Epithelial cell of esophagus (primary cell): Measurements from ENCODE around the gene OR2J2.
A peak's percentile ranks its signal among the peaks of the same experiment; 100 is the strongest.
"Not testable (repeated sequence)": the region's sequence is repeated elsewhere in the genome, so short reads cannot be mapped to it uniquely, and the experiment has no call there.

Experiments
- DNase-seq: peaks from one replicate; pipeline ENCODE4 v3.0.0; 2010; ENCODE audit warnings: low read depth
- H3K4me3 ChIP-seq: 2 replicates; pipeline ENCODE4 v1.5.1; 2011; ENCODE audit warnings: mild to moderate bottlenecking, low read length, control low read depth
- TF ChIP-seq, protein P1 (sequence below): IDR thresholded peaks from 2 replicates; pipeline ENCODE4 v1.5.1; 2011; ENCODE audit warnings: low read depth, mild to moderate bottlenecking, low read length, control low read depth, inconsistent platforms; ENCODE audit not compliant: insufficient read depth; ENCODE audit errors: missing control alignments

The OR2J2 gene

DNA sequence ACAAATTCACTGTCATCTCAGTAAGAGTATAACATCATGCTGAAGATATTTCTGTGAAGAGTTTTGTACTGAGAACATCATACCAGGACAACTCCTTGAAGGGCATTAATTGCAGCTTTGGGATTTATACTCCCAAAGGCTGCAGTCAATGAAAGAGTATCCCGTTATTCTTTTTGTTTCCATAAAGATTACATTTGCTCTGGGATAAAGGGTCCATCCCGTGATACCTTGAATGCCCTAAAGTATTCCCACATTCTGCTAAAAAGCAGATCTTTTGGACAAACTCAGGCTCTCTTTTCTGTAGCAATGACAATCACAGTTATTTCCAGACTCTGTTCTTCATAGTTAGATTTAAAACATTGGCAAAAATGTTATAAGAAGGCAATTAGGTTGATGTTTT lies at the start of gene OR2J2:
Gene OR2J2, plus strand, starts transcription at position 301 of the 400 bp plus-strand sequence. CDS start 2,729 bp downstream, outside the sequence.
- not testable (repeated sequence) for DNase-seq, H3K4me3 ChIP-seq

DNA sequence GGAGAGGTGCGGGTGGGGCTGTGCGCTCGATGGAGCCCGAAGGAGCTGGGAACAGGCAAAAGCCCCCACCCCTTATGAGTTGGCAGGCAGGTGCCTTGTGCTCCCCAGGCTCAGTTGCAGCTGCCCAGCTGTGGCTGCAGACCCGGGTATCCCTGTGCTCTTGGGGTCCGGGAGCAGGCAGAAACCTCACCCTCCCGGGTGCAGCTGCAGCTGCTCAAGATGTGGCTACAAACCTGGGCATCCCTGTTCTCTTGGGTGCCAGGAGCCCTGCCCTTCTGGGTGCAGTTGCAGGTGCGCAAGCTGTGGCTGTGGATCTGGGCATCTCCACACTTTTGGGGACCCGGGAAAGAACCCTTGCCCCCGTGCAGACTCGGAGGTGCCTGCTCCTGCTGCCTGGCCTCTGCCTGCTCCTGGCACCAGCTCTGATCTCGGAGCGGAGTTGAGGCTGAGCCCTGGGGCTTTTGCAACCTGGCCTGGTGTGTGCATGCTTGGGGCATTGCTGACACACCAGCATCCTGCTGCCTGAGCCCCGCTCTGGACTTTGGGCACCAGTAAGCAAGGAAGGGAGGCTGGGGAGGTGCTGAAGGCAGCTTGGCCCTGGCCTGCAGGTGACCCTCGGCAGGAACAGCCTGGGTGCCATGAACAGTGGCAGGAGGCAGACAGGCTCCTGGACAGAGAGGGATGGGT lies 41.2 kb upstream of the OR2J2 start:
- no peak overlapping the region for H3K4me3 ChIP-seq
- no peak for DNase-seq
- TF ChIP-seq, protein P1, sequence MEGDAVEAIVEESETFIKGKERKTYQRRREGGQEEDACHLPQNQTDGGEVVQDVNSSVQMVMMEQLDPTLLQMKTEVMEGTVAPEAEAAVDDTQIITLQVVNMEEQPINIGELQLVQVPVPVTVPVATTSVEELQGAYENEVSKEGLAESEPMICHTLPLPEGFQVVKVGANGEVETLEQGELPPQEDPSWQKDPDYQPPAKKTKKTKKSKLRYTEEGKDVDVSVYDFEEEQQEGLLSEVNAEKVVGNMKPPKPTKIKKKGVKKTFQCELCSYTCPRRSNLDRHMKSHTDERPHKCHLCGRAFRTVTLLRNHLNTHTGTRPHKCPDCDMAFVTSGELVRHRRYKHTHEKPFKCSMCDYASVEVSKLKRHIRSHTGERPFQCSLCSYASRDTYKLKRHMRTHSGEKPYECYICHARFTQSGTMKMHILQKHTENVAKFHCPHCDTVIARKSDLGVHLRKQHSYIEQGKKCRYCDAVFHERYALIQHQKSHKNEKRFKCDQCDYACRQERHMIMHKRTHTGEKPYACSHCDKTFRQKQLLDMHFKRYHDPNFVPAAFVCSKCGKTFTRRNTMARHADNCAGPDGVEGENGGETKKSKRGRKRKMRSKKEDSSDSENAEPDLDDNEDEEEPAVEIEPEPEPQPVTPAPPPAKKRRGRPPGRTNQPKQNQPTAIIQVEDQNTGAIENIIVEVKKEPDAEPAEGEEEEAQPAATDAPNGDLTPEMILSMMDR = no peak

DNA sequence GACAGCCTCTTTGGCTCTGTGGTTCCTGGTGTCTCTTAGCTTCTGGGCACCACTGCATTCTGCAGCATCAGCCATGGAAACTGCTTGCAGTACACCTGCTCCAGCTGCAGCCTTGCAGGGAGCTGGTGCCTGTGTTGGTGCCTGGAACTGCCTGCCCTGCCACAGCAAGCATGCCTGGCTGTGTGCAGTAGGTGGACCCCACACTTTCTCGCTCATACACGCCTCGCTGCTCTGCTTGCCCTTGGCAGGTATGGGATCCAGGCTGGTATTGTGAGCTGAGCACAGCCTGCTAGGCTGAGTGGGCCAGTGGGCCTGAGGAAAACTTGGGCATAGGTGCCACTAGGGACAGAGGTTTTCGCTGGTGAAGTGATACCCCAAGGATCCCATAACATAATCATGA lies 40.1 kb upstream of the OR2J2 start:
- H3K4me3 ChIP-seq = no peak overlapping the region
- DNase-seq = no peak
- TF ChIP-seq, protein P1 = no peak

DNA sequence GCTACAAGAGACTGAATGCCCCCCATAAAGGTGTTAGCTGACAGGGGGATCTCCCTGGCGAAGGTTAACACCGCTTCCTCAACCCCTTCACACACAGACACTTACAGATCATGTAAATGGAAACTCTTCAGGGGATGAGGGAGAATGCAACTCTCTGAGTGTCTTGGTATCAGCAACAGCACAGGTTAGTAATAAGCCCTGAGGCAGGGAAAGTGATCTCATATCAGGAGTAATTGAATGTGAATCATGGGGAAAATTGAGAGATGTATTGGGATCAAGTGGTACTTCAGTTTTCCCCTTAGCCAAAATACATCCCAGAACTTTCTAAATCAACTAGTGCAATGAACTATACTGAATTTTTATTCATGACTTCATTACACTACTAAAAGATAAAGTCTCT lies 39.0 kb upstream of the OR2J2 start:
- peak; percentile 73 for DNase-seq
- TF ChIP-seq, protein P1 = no peak
- H3K4me3 ChIP-seq = no peak overlapping the region

DNA sequence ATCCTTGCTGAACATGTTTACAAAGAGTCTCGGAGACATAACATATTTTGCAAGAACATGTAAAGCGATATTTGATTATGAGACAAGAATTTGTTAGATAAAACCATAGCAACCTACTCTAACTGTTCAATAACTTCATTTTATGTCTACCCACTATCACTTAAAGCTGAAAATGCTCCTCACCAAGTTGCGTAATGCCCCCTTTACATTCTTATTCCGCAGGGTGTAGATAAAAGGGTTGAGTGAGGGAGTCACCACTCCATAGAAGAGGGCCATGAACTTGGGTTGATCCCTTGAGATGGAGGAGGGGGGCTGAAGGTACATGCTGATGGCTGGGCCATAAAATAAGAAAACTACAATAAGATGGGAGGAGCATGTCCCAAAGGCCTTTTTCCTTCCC lies 33.0 kb upstream of the OR2J2 start:
- H3K4me3 ChIP-seq = no peak overlapping the region
- TF ChIP-seq, protein P1 = no peak
- DNase-seq = no peak

DNA sequence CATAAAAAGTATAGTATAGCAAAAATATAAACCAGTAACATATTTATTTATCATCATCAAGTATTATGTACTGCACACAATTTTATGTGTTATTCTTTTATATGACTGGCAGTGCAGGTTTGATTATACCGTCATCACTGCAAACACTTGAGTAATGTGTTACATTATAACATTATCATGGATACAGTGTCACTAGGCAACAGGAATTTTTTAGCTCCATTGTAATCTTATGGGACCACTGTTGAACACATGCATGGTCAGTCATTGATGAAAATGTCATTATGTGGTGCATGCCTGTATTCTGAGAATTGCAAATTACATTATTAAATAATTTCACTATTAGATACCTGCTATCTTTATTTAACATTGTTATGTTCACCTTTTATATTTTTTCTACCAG lies 29.1 kb upstream of the OR2J2 start:
- no peak for DNase-seq
- TF ChIP-seq, protein P1 = no peak
- H3K4me3 ChIP-seq = no peak overlapping the region

DNA sequence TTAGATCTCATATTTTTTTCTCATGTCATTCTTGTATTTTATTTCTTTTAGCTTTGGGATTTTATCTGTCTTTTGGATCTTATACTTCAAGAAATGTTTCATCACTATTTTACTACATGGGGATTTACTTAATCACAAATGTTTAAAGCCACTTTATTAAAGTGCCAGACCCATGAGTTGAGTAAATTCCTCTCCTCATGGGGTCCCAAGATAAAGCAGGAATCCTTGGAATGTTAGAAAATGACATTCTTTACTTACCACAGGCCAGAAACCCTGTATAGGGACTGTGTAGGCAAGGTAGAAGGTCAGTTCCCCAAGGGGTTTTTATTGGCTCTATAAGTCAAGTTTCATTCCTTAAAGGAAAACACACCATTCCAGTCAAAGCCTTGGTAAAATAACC lies 28.4 kb upstream of the OR2J2 start:
- DNase-seq = no peak
- TF ChIP-seq, protein P1 = no peak
- H3K4me3 ChIP-seq = no peak overlapping the region
